ENCODE measurements around the gene PCDHB9.
"Not testable (repeated sequence)": the region's sequence is repeated elsewhere in the genome, so short reads cannot be mapped to it uniquely, and the experiment has no call there.

Gene PCDHB9

DNA sequence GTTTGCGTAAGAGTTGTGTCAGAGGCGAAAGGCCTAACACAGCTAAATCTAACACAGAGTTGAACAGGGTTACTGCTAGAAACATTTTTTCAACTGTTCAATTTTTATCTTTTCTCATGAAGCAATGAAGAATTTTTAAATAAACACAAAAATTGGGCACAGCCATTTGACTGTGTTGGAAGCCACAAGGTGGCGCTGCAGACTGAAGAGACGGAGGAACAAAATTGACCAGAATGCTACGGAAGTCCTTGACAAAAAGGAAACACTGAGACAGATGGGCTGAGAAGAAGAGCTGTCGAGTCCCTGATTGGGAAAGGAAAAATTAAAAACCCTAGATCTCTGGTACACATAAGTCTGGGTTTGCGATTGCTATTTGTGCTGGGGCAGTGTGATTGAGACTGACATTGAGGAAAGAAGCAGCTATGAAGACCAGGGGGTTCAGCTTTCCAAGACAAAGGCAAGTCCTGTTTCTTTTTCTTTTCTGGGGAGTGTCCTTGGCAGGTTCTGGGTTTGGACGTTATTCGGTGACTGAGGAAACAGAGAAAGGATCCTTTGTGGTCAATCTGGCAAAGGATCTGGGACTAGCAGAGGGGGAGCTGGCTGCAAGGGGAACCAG lies at the start of gene PCDHB9:
PCDHB9 (plus strand) TSS at position 265 of the 616 bp plus-strand sequence; CDS start at position 423, 158 bp downstream.
- DNase-seq (ENCODE audit: low read depth in 2 of 2), result no peak

- not testable (repeated sequence) for DNase-seq (ENCODE audit: low read depth in 2 of 2)
These were observed 49.6 kb upstream of the PCDHB9 start for GRCh38 chr5:141137346-141137745.

DNA sequence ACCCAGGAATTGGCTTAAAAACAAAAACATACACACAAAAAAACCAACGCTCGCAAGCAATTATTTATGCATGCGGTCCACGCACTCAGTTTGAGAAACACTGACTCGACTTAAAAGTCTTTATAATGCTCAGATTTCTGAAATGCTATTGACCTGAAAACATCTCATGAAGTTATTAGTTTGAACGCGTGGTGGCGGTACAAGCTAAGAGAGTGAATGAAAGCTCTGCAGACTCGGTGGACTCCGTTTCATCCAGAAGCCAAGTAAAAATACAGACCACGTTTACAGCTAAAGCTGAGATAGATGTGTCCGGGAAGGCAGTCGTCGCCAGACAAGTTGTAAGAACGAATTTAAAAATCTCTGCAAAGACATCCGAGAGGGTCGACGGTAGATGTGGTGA lies 37.1 kb upstream of the PCDHB9 start, which contains the start of gene PCDHB6:
PCDHB6 (plus strand) TSS at position 246 of the 400 bp plus-strand sequence. CDS start 201 bp downstream, outside the sequence.
- no peak for DNase-seq (ENCODE audit: low read depth in 2 of 2)

DNA sequence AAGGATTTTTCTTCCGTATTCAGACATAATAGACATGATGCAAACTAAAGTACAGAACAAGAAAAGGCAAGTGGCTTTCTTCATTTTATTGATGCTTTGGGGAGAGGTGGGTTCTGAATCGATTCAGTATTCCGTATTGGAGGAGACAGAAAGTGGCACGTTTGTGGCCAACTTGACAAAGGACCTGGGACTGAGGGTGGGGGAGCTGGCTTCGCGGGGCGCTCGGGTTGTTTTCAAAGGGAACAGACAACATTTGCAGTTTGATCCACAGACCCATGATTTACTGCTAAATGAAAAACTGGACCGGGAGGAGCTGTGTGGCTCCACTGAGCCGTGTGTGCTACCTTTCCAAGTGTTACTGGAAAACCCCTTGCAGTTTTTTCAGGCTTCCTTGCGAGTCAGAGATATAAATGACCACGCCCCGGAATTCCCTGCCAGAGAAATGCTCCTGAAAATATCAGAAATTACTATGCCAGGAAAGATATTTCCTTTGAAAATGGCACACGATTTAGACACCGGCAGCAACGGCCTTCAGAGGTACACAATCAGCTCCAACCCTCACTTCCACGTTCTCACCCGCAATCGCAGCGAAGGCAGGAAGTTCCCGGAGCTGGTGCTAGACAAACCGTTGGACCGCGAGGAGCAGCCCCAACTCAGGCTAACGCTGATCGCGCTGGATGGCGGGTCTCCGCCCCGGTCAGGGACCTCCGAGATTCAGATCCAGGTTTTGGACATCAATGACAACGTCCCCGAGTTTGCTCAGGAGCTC lies 36.6 kb upstream of the PCDHB9 start:
- DNase-seq (ENCODE audit: low read depth in 2 of 2), result no peak

DNA sequence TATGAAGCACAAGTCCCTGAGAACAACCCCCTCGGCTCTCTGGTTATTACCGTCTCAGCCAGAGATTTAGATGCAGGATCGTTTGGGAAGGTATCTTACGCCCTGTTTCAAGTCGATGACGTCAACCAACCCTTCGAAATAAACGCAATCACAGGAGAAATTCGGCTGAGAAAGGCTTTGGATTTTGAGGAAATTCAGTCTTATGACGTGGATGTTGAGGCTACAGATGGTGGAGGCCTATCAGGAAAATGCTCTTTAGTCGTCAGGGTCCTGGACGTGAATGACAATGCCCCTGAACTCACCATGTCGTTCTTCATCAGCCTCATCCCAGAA lies 36.0 kb upstream of the PCDHB9 start:
- no peak for DNase-seq (ENCODE audit: low read depth in 2 of 2)

GRCh38 chr5:141151632-141152031 lies 35.3 kb upstream of the PCDHB9 start:
- DNase-seq (ENCODE audit: low read depth in 2 of 2), result not testable (repeated sequence)

DNA sequence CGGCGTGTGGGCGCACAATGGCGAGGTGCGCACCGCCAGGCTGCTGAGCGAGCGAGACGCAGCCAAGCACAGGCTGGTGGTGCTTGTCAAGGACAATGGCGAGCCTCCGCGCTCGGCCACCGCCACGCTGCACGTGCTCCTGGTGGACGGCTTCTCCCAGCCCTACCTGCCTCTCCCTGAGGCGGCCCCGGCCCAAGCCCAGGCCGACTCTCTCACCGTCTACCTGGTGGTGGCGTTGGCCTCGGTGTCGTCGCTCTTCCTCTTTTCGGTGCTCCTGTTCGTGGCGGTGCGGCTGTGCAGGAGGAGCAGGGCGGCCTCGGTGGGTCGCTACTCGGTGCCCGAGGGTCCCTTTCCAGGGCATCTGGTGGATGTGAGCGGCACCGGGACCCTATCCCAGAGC lies 34.9 kb upstream of the PCDHB9 start:
- DNase-seq (ENCODE audit: low read depth in 2 of 2), result not testable (repeated sequence)

DNA sequence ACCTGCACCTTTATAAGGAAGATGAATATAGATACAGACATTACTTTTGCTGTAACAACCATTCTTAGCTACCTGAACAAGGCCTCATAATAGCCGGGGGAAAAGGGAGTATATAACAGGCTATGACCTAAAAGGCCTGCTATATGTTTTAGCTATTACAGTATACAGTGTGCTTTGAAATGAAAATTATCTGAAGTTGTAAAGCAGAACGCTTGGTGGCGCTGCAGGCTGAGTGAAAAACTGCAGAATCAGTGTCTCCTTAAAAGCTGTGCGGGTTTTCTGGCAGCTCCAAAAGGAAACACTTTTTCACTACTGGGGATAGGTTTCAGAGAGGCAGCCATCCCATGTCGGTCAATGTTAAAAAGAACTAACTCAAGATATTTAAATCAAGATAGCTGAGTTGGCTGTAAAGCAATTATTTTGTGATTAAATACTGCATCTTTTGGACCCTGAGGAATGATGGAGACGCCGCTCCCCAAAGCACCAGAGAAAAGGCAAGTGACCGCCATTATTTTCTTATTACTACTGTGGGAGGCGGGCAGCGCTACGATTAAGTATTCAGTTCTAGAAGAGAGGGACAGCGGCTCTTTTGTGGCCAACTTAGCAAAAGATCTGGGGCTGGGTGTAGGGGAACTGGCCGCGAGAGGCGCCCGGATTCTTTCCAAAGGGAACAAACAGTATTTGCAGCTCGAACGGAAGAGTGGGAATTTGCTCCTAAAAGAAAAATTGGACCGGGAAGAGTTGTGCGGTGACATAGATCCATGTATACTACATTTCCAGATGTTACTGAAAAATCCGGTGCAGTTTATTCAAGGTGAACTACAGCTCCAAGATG lies 31.2 kb upstream of the PCDHB9 start:
- no peak for DNase-seq (ENCODE audit: low read depth in 2 of 2)

DNA sequence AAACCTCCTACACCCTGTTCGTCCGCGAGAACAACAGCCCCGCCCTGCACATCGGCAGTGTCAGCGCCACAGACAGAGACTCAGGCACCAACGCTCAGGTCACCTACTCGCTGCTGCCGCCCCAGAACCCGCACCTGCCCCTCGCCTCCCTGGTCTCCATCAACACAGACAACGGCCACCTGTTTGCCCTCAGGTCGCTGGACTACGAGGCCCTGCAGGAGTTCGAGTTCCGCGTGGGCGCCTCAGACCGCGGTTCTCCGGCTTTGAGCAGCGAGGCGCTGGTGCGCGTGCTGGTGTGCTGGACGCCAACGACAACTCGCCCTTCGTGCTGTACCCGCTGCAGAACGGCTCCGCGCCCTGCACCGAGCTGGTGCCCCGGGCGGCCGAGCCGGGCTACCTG lies 29.6 kb upstream of the PCDHB9 start:
- not testable (repeated sequence) for DNase-seq (ENCODE audit: low read depth in 2 of 2)

- not testable (repeated sequence) for DNase-seq (ENCODE audit: low read depth in 2 of 2)
These were observed 29.1 kb upstream of the PCDHB9 start for GRCh38 chr5:141157901-141158300.

GRCh38 chr5:141172381-141173204 lies 14.4 kb upstream of the PCDHB9 start, which contains the start of gene PCDHB7:
TSS of gene PCDHB7 (plus strand) at chr5:141172644. CDS start at chr5:141172836, 192 bp downstream.
- no peak for DNase-seq (ENCODE audit: low read depth in 2 of 2)

DNA sequence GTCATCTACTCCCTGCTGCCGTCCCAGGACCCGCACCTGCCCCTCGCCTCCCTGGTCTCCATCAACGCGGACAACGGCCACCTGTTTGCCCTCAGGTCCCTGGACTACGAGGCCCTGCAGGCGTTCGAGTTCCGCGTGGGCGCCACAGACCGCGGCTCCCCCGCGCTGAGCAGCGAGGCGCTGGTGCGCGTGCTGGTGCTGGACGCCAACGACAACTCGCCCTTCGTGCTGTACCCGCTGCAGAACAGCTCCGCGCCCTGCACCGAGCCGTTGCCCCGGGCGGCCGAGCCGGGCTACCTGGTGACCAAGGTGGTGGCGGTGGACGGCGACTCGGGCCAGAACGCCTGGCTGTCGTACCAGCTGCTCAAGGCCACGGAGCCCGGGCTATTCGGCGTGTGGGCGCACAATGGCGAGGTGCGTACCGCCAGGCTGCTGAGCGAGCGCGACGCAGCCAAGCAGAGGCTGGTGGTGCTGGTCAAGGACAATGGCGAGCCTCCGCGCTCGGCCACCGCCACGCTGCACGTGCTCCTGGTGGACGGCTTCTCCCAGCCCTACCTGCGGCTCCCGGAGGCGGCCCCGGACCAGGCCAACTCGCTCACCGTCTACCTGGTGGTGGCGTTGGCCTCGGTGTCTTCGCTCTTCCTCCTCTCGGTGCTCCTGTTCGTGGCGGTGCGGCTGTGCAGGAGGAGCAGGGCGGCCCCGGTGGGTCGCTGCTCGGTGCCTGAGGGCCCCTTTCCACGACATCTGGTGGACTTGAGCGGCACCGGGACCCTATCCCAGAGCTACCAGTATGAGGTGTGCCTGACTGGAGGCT lies 12.5 kb upstream of the PCDHB9 start:
- DNase-seq (ENCODE audit: low read depth in 2 of 2), result not testable (repeated sequence)

DNA sequence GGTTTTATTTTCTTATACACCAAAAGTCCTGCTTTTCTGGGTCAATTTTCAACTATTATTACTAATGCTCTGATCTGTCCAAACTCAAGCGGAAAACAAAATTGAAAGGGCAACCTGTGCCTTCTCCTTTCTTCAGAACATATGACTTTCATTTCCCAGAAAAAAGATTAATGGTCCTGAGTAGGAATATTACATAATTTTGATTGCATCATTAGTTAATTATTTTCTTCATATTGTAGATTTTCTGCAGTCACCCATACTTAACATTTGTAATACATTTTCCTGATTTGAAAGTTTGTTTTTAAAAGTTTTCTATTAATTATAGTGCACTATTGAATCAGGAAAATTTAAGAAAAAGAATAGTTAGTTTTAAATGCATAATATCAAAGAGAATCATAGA lies 11.0 kb upstream of the PCDHB9 start:
- DNase-seq (ENCODE audit: low read depth in 2 of 2), result no peak

GRCh38 chr5:141177577-141178191 lies 9.3 kb upstream of the PCDHB9 start, which contains the start of gene PCDHB8:
TSS of gene PCDHB8 (plus strand) at chr5:141177790. CDS start at chr5:141178035, 245 bp downstream.
- DNase-seq (ENCODE audit: low read depth in 2 of 2), result not testable (repeated sequence)

DNA sequence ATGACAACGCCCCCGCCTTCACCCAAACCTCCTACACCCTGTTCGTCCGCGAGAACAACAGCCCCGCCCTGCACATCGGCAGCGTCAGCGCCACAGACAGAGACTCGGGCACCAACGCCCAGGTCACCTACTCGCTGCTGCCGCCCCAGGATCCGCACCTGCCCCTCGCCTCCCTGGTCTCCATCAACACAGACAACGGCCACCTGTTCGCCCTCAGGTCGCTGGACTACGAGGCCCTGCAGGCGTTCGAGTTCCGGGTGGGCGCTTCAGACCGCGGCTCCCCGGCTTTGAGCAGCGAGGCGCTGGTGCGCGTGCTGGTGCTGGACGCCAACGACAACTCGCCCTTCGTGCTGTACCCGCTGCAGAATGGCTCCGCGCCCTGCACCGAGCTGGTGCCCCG lies 7.6 kb upstream of the PCDHB9 start:
- DNase-seq (ENCODE audit: low read depth in 2 of 2), result not testable (repeated sequence)

GRCh38 chr5:141179876-141180275 lies 7.1 kb upstream of the PCDHB9 start:
- not testable (repeated sequence) for DNase-seq (ENCODE audit: low read depth in 2 of 2)

DNA sequence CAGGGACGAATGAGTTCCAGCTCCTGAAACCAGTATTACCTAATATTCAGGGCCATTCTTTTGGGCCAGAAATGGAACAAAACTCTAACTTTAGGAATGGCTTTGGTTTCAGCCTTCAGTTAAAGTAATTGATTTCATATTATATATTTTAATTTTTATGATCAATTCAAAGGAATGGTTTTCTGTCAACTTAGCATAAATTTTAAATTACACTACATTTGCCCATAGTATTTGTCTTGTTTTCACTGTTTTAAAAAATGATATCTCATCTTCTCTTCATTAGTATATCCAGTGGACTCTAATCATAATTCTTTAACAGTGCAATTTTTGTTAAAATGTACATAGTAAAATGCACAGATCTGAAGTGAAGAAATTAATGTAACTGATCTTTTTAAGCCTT lies 6.6 kb upstream of the PCDHB9 start:
- DNase-seq (ENCODE audit: low read depth in 2 of 2), result no peak

GRCh38 chr5:141182248-141182647 lies 4.7 kb upstream of the PCDHB9 start, which contains the start of gene PCDHB16:
TSS of gene PCDHB16 (plus strand) at chr5:141182387. CDS start at chr5:141182560, 173 bp downstream.
- DNase-seq (ENCODE audit: low read depth in 2 of 2), result no peak

DNA sequence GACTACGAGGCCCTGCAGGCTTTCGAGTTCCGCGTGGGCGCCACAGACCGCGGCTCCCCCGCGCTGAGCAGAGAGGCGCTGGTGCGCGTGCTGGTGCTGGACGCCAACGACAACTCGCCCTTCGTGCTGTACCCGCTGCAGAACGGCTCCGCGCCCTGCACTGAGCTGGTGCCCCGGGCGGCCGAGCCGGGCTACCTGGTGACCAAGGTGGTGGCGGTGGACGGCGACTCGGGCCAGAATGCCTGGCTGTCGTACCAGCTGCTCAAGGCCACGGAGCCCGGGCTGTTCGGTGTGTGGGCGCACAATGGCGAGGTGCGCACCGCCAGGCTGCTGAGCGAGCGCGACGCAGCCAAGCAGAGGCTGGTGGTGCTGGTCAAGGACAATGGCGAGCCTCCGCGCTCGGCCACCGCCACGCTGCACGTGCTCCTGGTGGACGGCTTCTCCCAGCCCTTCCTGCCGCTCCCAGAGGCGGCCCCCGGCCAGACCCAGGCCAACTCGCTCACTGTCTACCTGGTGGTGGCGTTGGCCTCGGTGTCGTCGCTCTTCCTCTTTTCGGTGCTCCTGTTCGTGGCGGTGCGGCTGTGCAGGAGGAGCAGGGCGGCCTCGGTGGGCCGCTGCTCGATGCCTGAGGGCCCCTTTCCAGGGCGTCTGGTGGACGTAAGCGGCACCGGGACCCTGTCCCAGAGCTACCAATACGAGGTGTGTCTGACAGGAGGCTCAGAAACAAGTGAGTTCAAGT lies 2.7 kb upstream of the PCDHB9 start:
- not testable (repeated sequence) for DNase-seq (ENCODE audit: low read depth in 2 of 2)

Measured in fibroblast of skin of left biceps (primary cell).